Neural cell (in vitro differentiated cells): ENCODE measurements around the gene TTC39C. TPM values are rescaled to one million over a fixed set of nuclear protein-coding genes. Genes with fewer than 3 reads are reported as not detected.

ENCODE experiments used
- H2AFZ ChIP-seq: fragments of 200-600, 300-800 bp; sonication (generic), shearing (Covaris generic); 2 replicates; pipeline ENCODE4 v1.6.0; 2014; ENCODE audit warnings: low read depth, mild to moderate bottlenecking, antibody characterized with exemption, low read length, moderate library complexity
- H3F3A ChIP-seq: fragments of 200-600 bp; shearing (Covaris generic); 2 replicates; pipeline ENCODE4 v1.6.1; 2016; ENCODE audit warnings: mild to moderate bottlenecking, moderate library complexity, mixed read lengths, antibody characterized with exemption, low read length; ENCODE audit not compliant: insufficient read depth, poor library complexity, severe bottlenecking
- H3K27ac ChIP-seq: fragments of 200-600, 300-800 bp; sonication (generic), shearing (Covaris generic); 2 replicates; pipeline ENCODE4 v1.5.1; 2014; ENCODE audit warnings: mild to moderate bottlenecking, low read length, moderate library complexity
- H3K27me3 ChIP-seq: fragments of 300-800, 200-600 bp; sonication (generic), shearing (Covaris generic); 2 replicates; pipeline ENCODE4 v1.6.0; 2014; ENCODE audit warnings: mild to moderate bottlenecking, low read depth, low read length, moderate library complexity; ENCODE audit not compliant: insufficient read depth
- H3K36me3 ChIP-seq: fragments of 300-800, 200-600 bp; sonication (generic), shearing (Covaris generic); 2 replicates; pipeline ENCODE4 v1.5.1; 2014; ENCODE audit warnings: mild to moderate bottlenecking, antibody characterized with exemption, low read length, moderate library complexity; ENCODE audit not compliant: insufficient read depth
- H3K4me2 ChIP-seq: fragments of 300-800, 200-600 bp; sonication (generic), shearing (Covaris generic); 2 replicates; pipeline ENCODE4 v1.6.0; 2014; ENCODE audit warnings: mild to moderate bottlenecking, low read length
- H3K4me3 ChIP-seq: fragments of 300-800, 200-600 bp; sonication (generic), shearing (Covaris generic); 2 replicates; pipeline ENCODE4 v1.5.1; 2014; ENCODE audit warnings: mild to moderate bottlenecking, low read length, moderate library complexity
- H3K79me2 ChIP-seq: fragments of 200-600 bp; shearing (Covaris generic); replicated peaks from 2 replicates; pipeline ENCODE4 v1.6.0; 2014; ENCODE audit warnings: mild to moderate bottlenecking, low read length, moderate library complexity; ENCODE audit not compliant: insufficient read depth
- H3K9ac ChIP-seq: fragments of 300-800, 200-600 bp; sonication (generic), shearing (Covaris generic); 2 replicates; pipeline ENCODE4 v1.6.1; 2016; ENCODE audit warnings: mild to moderate bottlenecking, low read length, mixed read lengths
- H3K9me2 ChIP-seq: fragments of 200-600 bp; shearing (Covaris generic); 2 replicates; pipeline ENCODE4 v1.6.1; 2016; ENCODE audit warnings: mild to moderate bottlenecking, low read length, mixed read lengths; ENCODE audit not compliant: insufficient read depth
- H3K9me3 ChIP-seq: fragments of 200-600, 300-800 bp; sonication (generic), shearing (Covaris generic); 2 replicates; pipeline ENCODE4 v1.6.1; 2016; ENCODE audit warnings: mild to moderate bottlenecking, mixed run types, low read length, moderate library complexity, mixed read lengths
- H4K20me1 ChIP-seq: fragments of 200-600 bp; shearing (Covaris generic); 2 replicates; pipeline ENCODE4 v1.6.1; 2016; ENCODE audit warnings: mild to moderate bottlenecking, mixed run types; ENCODE audit not compliant: insufficient read depth
- CTCF ChIP-seq: fragments of 450-650 bp; IDR thresholded peaks from 2 replicates; pipeline ENCODE4 v1.5.1; 2014; ENCODE audit warnings: antibody characterized with exemption, mild to moderate bottlenecking, moderate library complexity; ENCODE audit not compliant: poor library complexity, severe bottlenecking
- EP300 ChIP-seq: fragments of 450-650 bp; conservative IDR thresholded peaks from 2 replicates; pipeline ENCODE4 v1.6.1; 2014; ENCODE audit warnings: antibody characterized with exemption, mild to moderate bottlenecking, moderate library complexity; ENCODE audit not compliant: poor library complexity, severe bottlenecking
- EZH2 ChIP-seq: fragments of 200-600, 300-800 bp; shearing (Covaris generic), sonication (generic); IDR thresholded peaks from 2 replicates; pipeline ENCODE4 v1.6.1; 2014; ENCODE audit warnings: antibody characterized with exemption, low read length, borderline replicate concordance, mild to moderate bottlenecking; ENCODE audit not compliant: insufficient read depth, poor library complexity, severe bottlenecking
- MXI1 ChIP-seq: fragments of 450-650 bp; conservative IDR thresholded peaks from 2 replicates; pipeline ENCODE4 v1.6.1; 2014; ENCODE audit warnings: antibody characterized with exemption, mild to moderate bottlenecking; ENCODE audit not compliant: poor library complexity, severe bottlenecking
- POLR2AphosphoS5 ChIP-seq: IDR thresholded peaks from 2 replicates; pipeline ENCODE4 v1.6.1; 2012
- RAD21 ChIP-seq: fragments of 450-650 bp; conservative IDR thresholded peaks from 2 replicates; pipeline ENCODE4 v1.6.1; 2014; ENCODE audit warnings: antibody characterized with exemption, mild to moderate bottlenecking, moderate library complexity
- REST ChIP-seq: IDR thresholded peaks from 2 replicates; pipeline ENCODE4 v1.6.1; 2012; ENCODE audit warnings: borderline replicate concordance
- SMC3 ChIP-seq: fragments of 450-650 bp; conservative IDR thresholded peaks from 2 replicates; pipeline ENCODE4 v1.6.1; 2014; ENCODE audit warnings: antibody characterized with exemption, mild to moderate bottlenecking, moderate library complexity; ENCODE audit not compliant: poor library complexity
- TAF1 ChIP-seq: IDR thresholded peaks from 2 replicates; pipeline ENCODE4 v1.6.1; 2012; ENCODE audit warnings: low read depth
- polyA plus RNA-seq: library from polyadenylated mRNA; depleted of rRNA; stranded (reverse); fragments of >200 nt; gene quantifications from 2 replicates; pipeline ENCODE4 v1.2.3, GENCODE V29; 2014

The TTC39C gene
- polyA plus RNA-seq, 1 donor from 2014 or later = 19.9 TPM

- H3F3A ChIP-seq = no peaks in the 10 kb centered on the region
- H3K27me3 ChIP-seq = no peaks in the 10 kb centered on the region
- H3K9me2 ChIP-seq = no peaks in the 10 kb centered on the region
- H3K79me2 ChIP-seq = no peaks in the 10 kb centered on the region
- no peak overlapping the region for H3K4me3 ChIP-seq
- H2AFZ ChIP-seq = no peak overlapping the region
- H3K9ac ChIP-seq = no peak overlapping the region
- no peak for TF ChIP-seq REST
- no peak for TF ChIP-seq EZH2
- no peak for TF ChIP-seq SMC3
- no peak for TF ChIP-seq TAF1
- TF ChIP-seq CTCF = no peak
- no peak for TF ChIP-seq EP300
- TF ChIP-seq RAD21 = no peak
- TF ChIP-seq MXI1 = no peak
- H3K9me3 ChIP-seq = no peaks in the 10 kb centered on the region
- H4K20me1 ChIP-seq = no peaks in the 10 kb centered on the region
- no peak overlapping the region for H3K4me2 ChIP-seq
- peaks cover 5% of the 10 kb centered on the region for H3K36me3 ChIP-seq
- H3K27ac ChIP-seq = no peak overlapping the region
Measured at GRCh38 chr18:24075767-24076597, 61.4 kb downstream of the TTC39C start.

DNA sequence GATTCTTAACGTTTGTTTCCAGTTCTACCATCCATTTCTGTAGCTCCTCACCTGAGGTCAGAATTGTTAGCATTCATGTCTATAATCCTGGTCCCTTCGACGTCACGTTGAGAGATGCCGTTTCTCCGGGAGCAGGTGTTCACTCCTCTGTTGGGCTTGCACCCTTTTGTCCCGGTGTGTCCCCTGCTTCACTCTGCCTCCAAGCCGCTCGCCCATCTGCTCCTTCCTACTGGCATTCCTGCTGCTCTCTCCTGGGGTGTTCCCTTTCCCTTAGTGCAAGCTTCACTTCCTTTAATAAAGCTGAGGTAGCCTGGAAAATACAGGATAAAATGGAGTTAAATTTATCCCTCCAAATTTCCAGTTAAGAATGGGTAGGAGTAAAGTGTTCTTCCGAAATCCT lies 62.4 kb downstream of the TTC39C start:
- H2AFZ ChIP-seq = no peak overlapping the region
- no peak overlapping the region for H3K9ac ChIP-seq
- no peaks in the 10 kb centered on the region for H3K9me3 ChIP-seq
- TF ChIP-seq EZH2 = no peak
- TF ChIP-seq CTCF = no peak
- TF ChIP-seq SMC3 = no peak
- TF ChIP-seq TAF1 = no peak
- no peak for TF ChIP-seq RAD21
- no peak for TF ChIP-seq EP300
- no peak for TF ChIP-seq MXI1
- TF ChIP-seq REST = no peak
- no peak for TF ChIP-seq POLR2AphosphoS5
- H3F3A ChIP-seq = no peaks in the 10 kb centered on the region
- H3K4me2 ChIP-seq = no peak overlapping the region
- H3K4me3 ChIP-seq = no peak overlapping the region
- no peak overlapping the region for H3K27ac ChIP-seq
- H3K79me2 ChIP-seq = no peaks in the 10 kb centered on the region
- no peaks in the 10 kb centered on the region for H3K27me3 ChIP-seq
- H4K20me1 ChIP-seq = no peaks in the 10 kb centered on the region
- peaks cover 6% of the 10 kb centered on the region for H3K36me3 ChIP-seq
- H3K9me2 ChIP-seq = no peaks in the 10 kb centered on the region
